Measurements from ENCODE around the gene IL17RA.

GRCh38 chr22:17135153-17135760 lies 50.5 kb downstream of the IL17RA start:
- TF ChIP-seq CTCF (IDR thresholded peaks at IDR 0.05; ENCODE audit: poor library complexity, severe bottlenecking) = no peak
- TF ChIP-seq EP300 (conservative IDR thresholded peaks at IDR 0.05; ENCODE audit: poor library complexity, severe bottlenecking) = no peak
- no peak for TF ChIP-seq RAD21 (conservative IDR thresholded peaks at IDR 0.05)
